VCaP (cell line): Measurements from ENCODE around the gene S1PR3.

Source experiments
- H3K27ac ChIP-seq: fragments of 450-650 bp; 2 replicates; pipeline ENCODE4 v1.5.1; 2017
- CTCF ChIP-seq: fragments of 450-650 bp; conservative IDR thresholded peaks from 2 replicates; pipeline ENCODE4 v1.5.1; 2017; ENCODE audit warnings: mild to moderate bottlenecking, moderate library complexity

S1PR3 gene

GRCh38 chr9:89006996-89007967 lies 16.0 kb downstream of the S1PR3 start:
- H3K27ac ChIP-seq, result no peak overlapping the region
- TF ChIP-seq CTCF, result no peak

GRCh38 chr9:89008055-89008743 lies 16.9 kb downstream of the S1PR3 start:
- no peak for TF ChIP-seq CTCF
- no peak overlapping the region for H3K27ac ChIP-seq

- TF ChIP-seq CTCF, result no peak
These were observed 17.7 kb downstream of the S1PR3 start for GRCh38 chr9:89008744-89009545.

GRCh38 chr9:89009546-89009840 lies 18.2 kb downstream of the S1PR3 start:
- H3K27ac ChIP-seq, result no peak overlapping the region
- no peak for TF ChIP-seq CTCF

More at GRCh38 chr9:89008744-89009545, 17.7 kb downstream of the S1PR3 start:
- no peak overlapping the region for H3K27ac ChIP-seq

- H3K27ac ChIP-seq, result no peak overlapping the region
- no peak for TF ChIP-seq CTCF
These were observed 18.8 kb downstream of the S1PR3 start for GRCh38 chr9:89010056-89010455.

GRCh38 chr9:89010526-89011111 lies 19.4 kb downstream of the S1PR3 start:
- H3K27ac ChIP-seq, result no peak overlapping the region
- TF ChIP-seq CTCF, result no peak
